Liver (tissue), 9 donors: Measurements from ENCODE around the gene COL8A1. TPM values are rescaled to one million over a fixed set of nuclear protein-coding genes. Genes with fewer than 3 reads are reported as not detected.

Source experiments
- DNase-seq: peaks from one replicate; pipeline ENCODE4 v3.0.0-alpha.2; 2017; ENCODE audit warnings: low spot score
- H3K27ac ChIP-seq, 2 donors: one replicate each; pipeline ENCODE4 v1.7.0; 2013; ENCODE audit warnings: inconsistent platforms in 2 of 2, low read length in 2 of 2, control low read depth in 1 of 2, low read depth in 1 of 2, mild to moderate bottlenecking in 1 of 2
- H3K27me3 ChIP-seq, 4 donors: one replicate each; pipeline versions ENCODE4 v1.6.1 to v1.7.0; 2013; ENCODE audit warnings: low read length in 3 of 4, inconsistent platforms in 1 of 4, mild to moderate bottlenecking in 1 of 4, moderate library complexity in 1 of 4; ENCODE audit not compliant: control insufficient read depth in 4 of 4, insufficient read depth in 4 of 4
- H3K36me3 ChIP-seq, 4 donors: one replicate each; pipeline versions ENCODE4 v1.6.1 to v1.7.0; 2013; ENCODE audit warnings: low read length in 3 of 4, mild to moderate bottlenecking in 3 of 4, low read depth in 1 of 4, moderate library complexity in 1 of 4; ENCODE audit not compliant: control insufficient read depth in 4 of 4, insufficient read depth in 3 of 4
- H3K4me1 ChIP-seq, 4 donors: one replicate each; pipeline versions ENCODE4 v1.6.1 to v1.7.0; 2013; ENCODE audit warnings: low read length in 3 of 4, mild to moderate bottlenecking in 3 of 4, moderate library complexity in 1 of 4; ENCODE audit not compliant: control insufficient read depth in 4 of 4, insufficient read depth in 4 of 4
- H3K4me3 ChIP-seq, 3 donors: one replicate each; pipeline versions ENCODE4 v1.6.1 to v1.7.0; 2013; ENCODE audit warnings: low read length in 3 of 3, control low read depth in 1 of 3, low read depth in 1 of 3, mild to moderate bottlenecking in 1 of 3
- H3K9ac ChIP-seq, 2 donors: one replicate each; pipeline ENCODE4 v1.7.0; 2013; ENCODE audit warnings: low read length in 2 of 2, mild to moderate bottlenecking in 2 of 2, moderate library complexity in 2 of 2, control low read depth in 1 of 2, low read depth in 1 of 2
- H3K9me3 ChIP-seq, 4 donors: one replicate each; pipeline versions ENCODE4 v1.6.1 to v1.7.0; 2013; ENCODE audit warnings: low read length in 3 of 4; ENCODE audit not compliant: control insufficient read depth in 4 of 4
- EGR1 ChIP-seq, 2 donors: IDR thresholded peaks; 2 replicates each; pipeline ENCODE4 v1.6.1; 2016 to 2018; ENCODE audit warnings: antibody characterized with exemption in 2 of 2, low read depth in 2 of 2
- FOXA1 ChIP-seq: IDR thresholded peaks from 2 replicates; pipeline ENCODE4 v1.6.1; 2016; ENCODE audit warnings: antibody characterized with exemption
- FOXA2 ChIP-seq: IDR thresholded peaks from 2 replicates; pipeline ENCODE4 v1.6.1; 2016; ENCODE audit warnings: antibody characterized with exemption
- HNF4A ChIP-seq, 2 donors: conservative IDR thresholded peaks; 2 replicates each; pipeline ENCODE4 v1.6.1; 2016; ENCODE audit warnings: antibody characterized with exemption in 2 of 2, mild to moderate bottlenecking in 2 of 2
- HNF4G ChIP-seq: IDR thresholded peaks from 2 replicates; pipeline ENCODE4 v1.6.1; 2016; ENCODE audit warnings: antibody characterized with exemption
- JUND ChIP-seq, 2 donors: IDR thresholded peaks; 2 replicates each; pipeline ENCODE4 v1.6.1; 2016; ENCODE audit warnings: antibody characterized with exemption in 2 of 2
- NR2F2 ChIP-seq: IDR thresholded peaks from 2 replicates; pipeline ENCODE4 v1.6.1; 2016; ENCODE audit warnings: antibody characterized with exemption
- RAD21 ChIP-seq, 2 donors: IDR thresholded peaks; 2 replicates each; pipeline ENCODE4 v1.6.1; 2016; ENCODE audit warnings: antibody characterized with exemption in 2 of 2, mild to moderate bottlenecking in 2 of 2
- WGBS: extraction: QIAGEN DNeasy Blood & Tissue Kit; methylation state at CpG from one replicate; pipeline ENCODE4 v1.1.7; 2013; 5-methylcytosine and 5-hydroxymethylcytosine counted together
- polyA plus RNA-seq, 2 donors: library from polyadenylated mRNA; stranded (reverse) in 1 of 2; unstranded in 1 of 2; fragments of 200-250 nt in 1 of 2; fragments of >200 nt in 1 of 2; fragmentation: Nextera tagmentation in 1 of 2; extraction: Ambion mirVana in 1 of 2; gene quantifications; one replicate each; pipeline versions ENCODE4 v1.2.1 to v1.2.3, GENCODE V29; 2013 to 2015
- total RNA-seq, 2 donors: library from RNA; depleted of rRNA; stranded (reverse); fragments of >200 nt; gene quantifications; one replicate each; pipeline ENCODE4 v1.2.3, GENCODE V29; 2014
- TF ChIP-seq, protein P1 (sequence below): fragments of 150-350 bp; IDR thresholded peaks from 2 replicates; pipeline ENCODE4 v1.5.1; 2017; ENCODE audit warnings: improper control_type of control experiment, low read depth, low read length; ENCODE audit not compliant: missing input control
- TF ChIP-seq, protein P2 (sequence below): IDR thresholded peaks from 2 replicates; pipeline ENCODE4 v1.6.1; 2016; ENCODE audit warnings: antibody characterized with exemption
- TF ChIP-seq, protein P3 (sequence below): IDR thresholded peaks from 2 replicates; pipeline ENCODE4 v1.6.1; 2016; ENCODE audit warnings: antibody characterized with exemption, mild to moderate bottlenecking
- TF ChIP-seq, protein P4 (sequence below): IDR thresholded peaks from 2 replicates; pipeline ENCODE4 v1.6.1; 2016; ENCODE audit warnings: antibody characterized with exemption
- TF ChIP-seq, protein P5 (sequence below): IDR thresholded peaks from 2 replicates; pipeline ENCODE4 v1.6.1; 2016; ENCODE audit warnings: antibody characterized with exemption
- donor health status: healthy.
- donor health status: healthy.
- donor health status: healthy.
- donor health status: healthy.
- donor health status: healthy.

Gene COL8A1
- total and polyA plus RNA-seq, 4 donors, result 0.14 to 2.2 (median 1.0) TPM

DNA sequence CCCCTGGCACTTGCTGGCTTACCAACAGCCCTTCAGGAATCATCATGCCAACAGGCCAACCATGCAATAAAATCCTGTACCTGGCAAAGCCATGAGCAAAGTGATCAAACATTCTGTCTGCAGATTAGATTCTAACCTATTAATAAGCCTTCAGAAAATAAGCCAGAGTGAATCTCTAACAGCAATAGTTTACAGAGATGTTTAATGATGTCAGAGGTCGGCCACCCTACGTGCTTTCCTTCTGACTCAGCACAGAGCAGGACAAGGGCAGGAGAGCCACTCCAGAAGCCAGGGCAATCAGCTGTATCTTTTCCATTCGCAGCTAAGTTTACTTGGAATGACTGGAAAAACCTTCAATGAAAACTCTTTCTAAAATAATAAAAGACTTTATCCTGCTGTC, 13.1 kb downstream of the COL8A1 start:
- no peaks in the 10 kb centered on the region for H3K36me3 ChIP-seq
- no peak overlapping the region for H3K4me3 ChIP-seq
- H3K27ac ChIP-seq, result peak overlapping the region in 1 of 2 donors; percentile 7
- TF ChIP-seq, protein P1, sequence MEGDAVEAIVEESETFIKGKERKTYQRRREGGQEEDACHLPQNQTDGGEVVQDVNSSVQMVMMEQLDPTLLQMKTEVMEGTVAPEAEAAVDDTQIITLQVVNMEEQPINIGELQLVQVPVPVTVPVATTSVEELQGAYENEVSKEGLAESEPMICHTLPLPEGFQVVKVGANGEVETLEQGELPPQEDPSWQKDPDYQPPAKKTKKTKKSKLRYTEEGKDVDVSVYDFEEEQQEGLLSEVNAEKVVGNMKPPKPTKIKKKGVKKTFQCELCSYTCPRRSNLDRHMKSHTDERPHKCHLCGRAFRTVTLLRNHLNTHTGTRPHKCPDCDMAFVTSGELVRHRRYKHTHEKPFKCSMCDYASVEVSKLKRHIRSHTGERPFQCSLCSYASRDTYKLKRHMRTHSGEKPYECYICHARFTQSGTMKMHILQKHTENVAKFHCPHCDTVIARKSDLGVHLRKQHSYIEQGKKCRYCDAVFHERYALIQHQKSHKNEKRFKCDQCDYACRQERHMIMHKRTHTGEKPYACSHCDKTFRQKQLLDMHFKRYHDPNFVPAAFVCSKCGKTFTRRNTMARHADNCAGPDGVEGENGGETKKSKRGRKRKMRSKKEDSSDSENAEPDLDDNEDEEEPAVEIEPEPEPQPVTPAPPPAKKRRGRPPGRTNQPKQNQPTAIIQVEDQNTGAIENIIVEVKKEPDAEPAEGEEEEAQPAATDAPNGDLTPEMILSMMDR, result no peak
- TF ChIP-seq NR2F2 (peak; percentile 53), FOXA1 (no peak), EGR1 (IDR thresholded peaks at IDR 0.05; ENCODE audit: low read depth in 2 of 2) (no peak), JUND (IDR thresholded peaks at IDR 0.05) (peak in 1 of 2 donors; percentile 69), HNF4A (conservative IDR thresholded peaks at IDR 0.05) (no peak), HNF4G (no peak)
- TF ChIP-seq, protein P2, sequence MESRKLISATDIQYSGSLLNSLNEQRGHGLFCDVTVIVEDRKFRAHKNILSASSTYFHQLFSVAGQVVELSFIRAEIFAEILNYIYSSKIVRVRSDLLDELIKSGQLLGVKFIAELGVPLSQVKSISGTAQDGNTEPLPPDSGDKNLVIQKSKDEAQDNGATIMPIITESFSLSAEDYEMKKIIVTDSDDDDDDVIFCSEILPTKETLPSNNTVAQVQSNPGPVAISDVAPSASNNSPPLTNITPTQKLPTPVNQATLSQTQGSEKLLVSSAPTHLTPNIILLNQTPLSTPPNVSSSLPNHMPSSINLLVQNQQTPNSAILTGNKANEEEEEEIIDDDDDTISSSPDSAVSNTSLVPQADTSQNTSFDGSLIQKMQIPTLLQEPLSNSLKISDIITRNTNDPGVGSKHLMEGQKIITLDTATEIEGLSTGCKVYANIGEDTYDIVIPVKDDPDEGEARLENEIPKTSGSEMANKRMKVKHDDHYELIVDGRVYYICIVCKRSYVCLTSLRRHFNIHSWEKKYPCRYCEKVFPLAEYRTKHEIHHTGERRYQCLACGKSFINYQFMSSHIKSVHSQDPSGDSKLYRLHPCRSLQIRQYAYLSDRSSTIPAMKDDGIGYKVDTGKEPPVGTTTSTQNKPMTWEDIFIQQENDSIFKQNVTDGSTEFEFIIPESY, result no peak
- TF ChIP-seq, protein P3, sequence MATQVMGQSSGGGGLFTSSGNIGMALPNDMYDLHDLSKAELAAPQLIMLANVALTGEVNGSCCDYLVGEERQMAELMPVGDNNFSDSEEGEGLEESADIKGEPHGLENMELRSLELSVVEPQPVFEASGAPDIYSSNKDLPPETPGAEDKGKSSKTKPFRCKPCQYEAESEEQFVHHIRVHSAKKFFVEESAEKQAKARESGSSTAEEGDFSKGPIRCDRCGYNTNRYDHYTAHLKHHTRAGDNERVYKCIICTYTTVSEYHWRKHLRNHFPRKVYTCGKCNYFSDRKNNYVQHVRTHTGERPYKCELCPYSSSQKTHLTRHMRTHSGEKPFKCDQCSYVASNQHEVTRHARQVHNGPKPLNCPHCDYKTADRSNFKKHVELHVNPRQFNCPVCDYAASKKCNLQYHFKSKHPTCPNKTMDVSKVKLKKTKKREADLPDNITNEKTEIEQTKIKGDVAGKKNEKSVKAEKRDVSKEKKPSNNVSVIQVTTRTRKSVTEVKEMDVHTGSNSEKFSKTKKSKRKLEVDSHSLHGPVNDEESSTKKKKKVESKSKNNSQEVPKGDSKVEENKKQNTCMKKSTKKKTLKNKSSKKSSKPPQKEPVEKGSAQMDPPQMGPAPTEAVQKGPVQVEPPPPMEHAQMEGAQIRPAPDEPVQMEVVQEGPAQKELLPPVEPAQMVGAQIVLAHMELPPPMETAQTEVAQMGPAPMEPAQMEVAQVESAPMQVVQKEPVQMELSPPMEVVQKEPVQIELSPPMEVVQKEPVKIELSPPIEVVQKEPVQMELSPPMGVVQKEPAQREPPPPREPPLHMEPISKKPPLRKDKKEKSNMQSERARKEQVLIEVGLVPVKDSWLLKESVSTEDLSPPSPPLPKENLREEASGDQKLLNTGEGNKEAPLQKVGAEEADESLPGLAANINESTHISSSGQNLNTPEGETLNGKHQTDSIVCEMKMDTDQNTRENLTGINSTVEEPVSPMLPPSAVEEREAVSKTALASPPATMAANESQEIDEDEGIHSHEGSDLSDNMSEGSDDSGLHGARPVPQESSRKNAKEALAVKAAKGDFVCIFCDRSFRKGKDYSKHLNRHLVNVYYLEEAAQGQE, result no peak
- TF ChIP-seq, protein P4, sequence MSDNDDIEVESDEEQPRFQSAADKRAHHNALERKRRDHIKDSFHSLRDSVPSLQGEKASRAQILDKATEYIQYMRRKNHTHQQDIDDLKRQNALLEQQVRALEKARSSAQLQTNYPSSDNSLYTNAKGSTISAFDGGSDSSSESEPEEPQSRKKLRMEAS, result no peak
- TF ChIP-seq, protein P5, sequence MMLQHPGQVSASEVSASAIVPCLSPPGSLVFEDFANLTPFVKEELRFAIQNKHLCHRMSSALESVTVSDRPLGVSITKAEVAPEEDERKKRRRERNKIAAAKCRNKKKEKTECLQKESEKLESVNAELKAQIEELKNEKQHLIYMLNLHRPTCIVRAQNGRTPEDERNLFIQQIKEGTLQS, result no peak
- H3K27me3 ChIP-seq, result peaks cover 0 to 2% (median 0%) of the 10 kb centered on the region in 4 donors
- no peaks in the 10 kb centered on the region for H3K9me3 ChIP-seq
- no peak overlapping the region for H3K9ac ChIP-seq
- H3K4me1 ChIP-seq, result no peaks in the 10 kb centered on the region
- no peak for DNase-seq
- 24% methylated on average over 3 of the region's 3 CpGs for WGBS

DNA sequence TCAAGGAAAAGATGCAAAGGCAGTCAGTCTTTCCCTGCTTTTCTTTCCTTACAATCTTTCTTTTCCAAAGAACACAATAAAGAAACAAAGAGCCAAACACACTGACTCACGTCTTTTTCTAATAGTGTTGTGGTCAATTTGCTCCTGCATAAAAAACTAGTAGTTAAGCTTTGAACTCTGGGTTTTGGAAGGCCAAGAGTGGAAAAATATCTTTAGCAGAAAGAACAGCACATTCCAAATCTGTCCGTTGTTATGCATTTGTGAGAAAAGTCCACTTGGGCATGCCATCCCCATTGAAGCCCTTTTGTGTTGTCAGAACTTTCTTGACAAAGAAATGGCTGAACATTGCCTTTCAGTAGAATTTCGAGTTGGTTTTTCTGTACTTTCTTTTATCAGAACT, 18.2 kb downstream of the COL8A1 start:
- 62% methylated on average over 3 of the region's 3 CpGs for WGBS
- no peak overlapping the region for H3K9ac ChIP-seq
- no peak overlapping the region for H3K4me3 ChIP-seq
- no peak for DNase-seq
- H3K4me1 ChIP-seq, result no peaks in the 10 kb centered on the region
- TF ChIP-seq RAD21 (IDR thresholded peaks at IDR 0.05) (no peak), HNF4A (conservative IDR thresholded peaks at IDR 0.05) (no peak), HNF4G (no peak), FOXA1 (no peak), EGR1 (IDR thresholded peaks at IDR 0.05; ENCODE audit: low read depth in 2 of 2) (no peak), FOXA2 (no peak)
- TF ChIP-seq, protein P1, result no peak
- TF ChIP-seq, protein P4, result no peak
- TF ChIP-seq, protein P3, result no peak
- H3K27me3 ChIP-seq, result peaks cover 0 to 2% (median 0%) of the 10 kb centered on the region in 4 donors
- no peaks in the 10 kb centered on the region for H3K9me3 ChIP-seq
- no peak overlapping the region for H3K27ac ChIP-seq
- H3K36me3 ChIP-seq, result no peaks in the 10 kb centered on the region
